Limb (tissue), 2 donors: ENCODE results near the gene YKT6.

Experiments used
- DNase-seq, 2 donors: peaks; one replicate each; pipeline ENCODE4 v3.0.0-alpha.2; 2016; ENCODE audit errors: extremely low spot score in 2 of 2

The YKT6 gene

DNA sequence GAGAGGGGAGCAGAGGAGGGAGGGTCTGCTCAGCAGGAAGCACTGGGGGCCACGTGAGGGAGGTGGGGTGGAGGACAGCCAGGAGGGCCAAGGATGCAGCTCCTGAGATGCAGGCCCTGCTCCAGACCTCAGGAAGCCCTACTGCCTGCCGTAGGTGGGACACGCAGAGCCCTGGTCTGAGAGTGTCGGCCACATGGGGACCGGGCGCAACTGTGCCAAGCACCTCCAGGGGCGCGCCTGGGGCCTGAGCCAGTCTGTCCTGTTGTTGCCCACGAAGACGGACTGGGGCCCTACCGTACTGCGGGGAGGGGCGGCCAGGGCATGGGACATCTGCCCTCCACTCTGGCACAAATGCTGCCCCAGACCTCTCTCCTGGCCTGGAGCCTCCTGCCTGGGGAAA lies 31.6 kb downstream of the YKT6 start:
- DNase-seq, result no peak

DNA sequence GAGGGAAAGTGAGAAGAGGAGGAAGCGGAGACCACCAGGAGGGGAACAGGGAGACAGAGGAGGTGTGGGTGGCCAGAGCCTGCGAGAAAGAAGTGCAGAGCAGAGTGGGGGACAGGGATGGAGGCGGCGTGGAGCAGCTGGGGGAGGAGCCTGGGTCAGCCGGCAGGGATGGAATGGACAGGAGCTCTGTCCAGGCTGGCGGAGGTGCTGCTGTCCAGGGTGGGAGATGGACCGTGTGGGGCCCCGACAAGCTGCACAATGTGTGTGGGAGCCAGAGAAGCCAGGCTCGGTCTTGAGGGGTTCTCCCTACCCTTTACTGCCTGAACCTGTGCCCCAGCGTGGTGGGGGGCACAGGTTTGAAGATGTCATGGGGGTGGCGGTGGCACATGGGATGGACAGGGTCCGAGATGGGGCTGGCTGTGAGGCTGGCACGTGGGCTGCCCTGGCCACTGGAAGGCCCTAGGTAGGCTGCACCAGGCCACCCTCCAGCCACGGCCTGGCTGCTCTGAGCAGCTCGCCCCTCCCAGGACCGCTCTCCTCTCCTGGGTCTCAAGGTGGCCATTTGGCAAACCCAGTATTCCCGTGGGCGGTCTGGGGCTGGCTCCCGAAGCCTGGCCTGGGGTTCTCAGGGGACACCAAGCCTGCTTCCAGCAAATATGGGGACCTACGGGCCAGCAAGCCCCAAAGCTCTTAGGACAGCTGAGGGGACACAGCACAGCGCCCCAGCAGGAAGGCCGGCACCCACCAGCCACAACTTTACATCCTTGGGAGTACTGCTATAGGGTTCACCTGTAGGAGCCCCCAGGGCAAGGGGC lies 32.3 kb downstream of the YKT6 start:
- no peak for DNase-seq

DNA sequence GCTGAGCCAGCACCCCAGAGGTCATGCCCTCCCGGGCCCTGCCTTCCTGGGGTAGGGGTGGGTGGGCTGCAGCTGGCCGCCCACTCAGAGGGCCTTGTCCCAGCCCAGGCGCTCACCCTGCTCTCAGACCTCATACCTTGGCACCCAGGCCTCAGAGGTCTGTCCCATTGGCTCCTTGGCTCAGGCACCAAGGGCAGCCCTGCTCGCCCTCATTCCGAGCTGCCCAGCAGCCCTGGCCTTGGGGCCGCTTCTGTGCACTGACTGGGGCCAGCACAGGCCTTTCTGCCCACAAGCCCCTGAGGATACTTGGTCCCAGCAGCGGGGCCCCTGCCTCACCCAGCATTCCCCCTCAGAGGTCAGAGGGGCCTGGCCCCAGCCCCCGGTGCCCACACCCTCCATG lies 34.3 kb downstream of the YKT6 start:
- no peak for DNase-seq

DNA sequence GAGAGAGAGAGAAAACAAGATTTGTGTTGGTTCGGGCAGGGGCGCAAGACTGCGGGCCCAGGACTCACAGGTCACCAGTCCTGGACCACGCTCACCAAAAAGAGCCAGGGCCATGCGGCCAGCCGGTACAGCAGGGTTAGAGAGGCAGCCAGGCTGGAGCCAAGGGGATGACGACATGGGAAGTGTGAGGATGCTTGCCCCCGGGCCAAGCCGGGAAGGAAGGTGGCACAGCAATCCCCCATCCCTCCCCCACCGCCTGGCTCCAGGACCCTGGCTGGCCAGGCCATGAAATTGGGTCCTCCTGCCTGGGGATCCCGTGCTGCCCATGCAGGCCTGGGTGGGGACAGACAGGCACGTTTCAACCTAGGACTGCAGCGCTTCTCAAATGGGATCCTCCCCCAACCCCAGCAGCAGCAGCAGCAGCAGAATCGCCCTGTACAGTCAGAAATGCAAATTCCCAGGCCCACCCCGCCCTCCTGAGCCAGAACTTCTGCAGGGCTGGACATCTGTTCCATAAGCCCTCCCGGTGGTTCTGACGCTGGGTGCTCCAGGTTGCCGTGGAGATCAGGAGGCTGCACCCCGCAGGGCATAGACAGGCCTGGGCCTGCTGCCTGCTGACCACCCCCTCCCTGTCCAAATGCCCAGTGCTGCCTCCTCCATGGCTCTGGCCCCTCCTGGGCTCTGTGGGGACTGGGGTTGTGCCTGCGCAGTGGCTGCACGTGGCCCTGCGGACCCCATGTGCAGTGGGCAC lies 35.0 kb downstream of the YKT6 start:
- no peak for DNase-seq

DNA sequence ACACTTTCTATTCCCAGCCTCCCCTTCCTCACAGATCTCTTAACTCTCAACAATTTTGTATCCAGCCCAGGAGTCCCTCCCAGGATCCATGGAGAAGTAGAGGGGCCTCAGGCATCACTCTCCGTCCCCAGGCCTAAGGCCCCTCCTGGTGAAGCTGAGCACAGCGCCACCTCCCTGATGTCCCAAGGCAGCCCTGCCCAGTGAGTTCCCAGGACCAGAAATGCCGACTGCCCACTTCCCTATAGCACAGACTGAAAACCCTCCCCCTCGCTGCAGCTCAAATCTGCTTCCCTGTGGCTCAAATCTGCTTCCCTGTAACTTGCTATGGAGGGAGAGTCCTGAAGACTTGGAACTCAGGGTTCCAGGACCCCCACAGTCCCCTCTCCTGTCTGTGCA lies 35.6 kb downstream of the YKT6 start:
- DNase-seq, result no peak

DNA sequence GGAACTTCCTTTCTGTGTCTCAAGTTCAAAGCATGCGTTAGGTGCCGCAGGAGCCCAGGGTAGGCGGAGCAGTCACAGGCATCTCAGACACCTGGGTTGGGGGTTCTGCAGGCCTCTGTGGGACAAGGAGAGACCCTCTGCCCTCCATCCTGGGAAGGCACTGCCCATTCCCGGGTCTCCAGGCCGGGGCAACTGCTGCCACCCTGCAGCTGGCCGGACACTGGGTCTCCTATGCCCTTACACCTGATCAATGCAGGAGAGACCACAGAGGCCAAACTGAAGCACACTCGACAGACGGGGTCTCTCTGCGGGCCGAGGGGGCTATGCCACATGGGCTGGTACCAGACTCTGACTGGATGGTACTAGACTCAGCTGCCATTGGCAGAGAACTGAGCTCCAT lies 36.9 kb downstream of the YKT6 start:
- no peak for DNase-seq

DNA sequence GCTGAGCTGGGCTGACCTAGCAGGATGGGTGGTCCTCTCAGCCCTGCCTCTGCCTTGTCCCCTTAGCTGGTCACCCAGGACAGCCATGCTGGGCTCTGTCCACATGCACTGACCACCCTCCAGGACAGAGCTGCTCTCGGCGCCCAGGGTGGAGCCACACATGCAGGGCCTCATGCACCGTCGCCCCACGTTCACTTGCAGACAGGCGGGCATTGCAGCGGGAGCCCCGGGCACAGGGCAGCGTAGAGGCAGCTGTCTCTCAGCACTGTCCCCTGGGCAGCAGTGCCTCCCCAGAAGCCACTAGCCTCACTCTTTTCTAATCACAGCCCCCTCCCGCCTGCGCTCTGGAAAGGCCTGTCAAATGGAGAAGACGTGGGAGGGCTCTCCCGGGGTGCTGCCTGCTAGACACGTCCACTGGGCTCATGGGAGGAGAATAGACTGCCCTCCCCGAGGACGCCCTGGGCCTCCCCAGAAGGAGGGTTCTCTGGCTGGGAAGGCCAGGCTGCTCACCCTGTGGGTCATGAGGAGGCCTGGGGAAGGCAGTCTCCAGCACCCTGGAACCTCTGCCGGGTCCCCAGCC lies 37.4 kb downstream of the YKT6 start:
- DNase-seq, result no peak

DNA sequence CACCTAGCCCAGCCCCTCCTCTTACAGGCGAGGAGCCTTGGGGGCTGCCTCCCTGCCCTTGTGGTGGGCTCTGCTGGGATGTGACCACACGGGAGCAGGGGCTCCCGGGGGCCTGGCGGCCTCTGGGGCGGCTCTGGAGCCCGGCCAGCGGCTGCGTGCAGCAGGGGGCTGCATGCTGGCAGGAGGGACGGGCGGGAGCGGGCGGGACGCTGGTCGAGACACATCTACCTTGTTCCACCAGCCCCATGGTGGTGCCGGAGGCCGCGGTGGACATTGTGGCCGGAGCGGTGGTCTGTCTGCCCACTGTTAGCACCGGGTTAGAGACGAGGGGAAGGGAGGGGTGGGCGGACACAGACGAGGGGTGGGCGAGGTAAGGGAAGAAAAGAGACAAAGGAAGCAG lies 38.6 kb downstream of the YKT6 start:
- no peak for DNase-seq

DNA sequence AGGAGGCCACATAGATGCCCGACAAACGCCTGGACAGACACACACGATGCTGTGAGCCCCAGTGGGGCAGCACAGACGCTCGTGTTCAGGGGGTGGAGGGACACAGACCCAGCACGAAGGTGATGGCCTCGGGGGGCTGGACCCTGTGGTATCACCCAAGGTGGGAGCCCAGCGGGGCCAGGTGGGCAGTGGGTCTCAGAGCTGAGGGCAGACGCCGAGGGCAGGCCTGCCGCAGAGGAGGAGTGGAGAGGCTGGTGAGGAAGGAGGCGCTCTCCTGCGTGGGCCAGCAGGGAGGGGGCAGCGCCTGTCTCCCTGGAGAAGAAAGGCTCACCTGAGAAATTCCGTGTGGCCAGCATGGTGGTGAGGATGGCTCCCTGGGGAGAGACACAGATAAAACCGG lies 39.6 kb downstream of the YKT6 start:
- no peak for DNase-seq

DNA sequence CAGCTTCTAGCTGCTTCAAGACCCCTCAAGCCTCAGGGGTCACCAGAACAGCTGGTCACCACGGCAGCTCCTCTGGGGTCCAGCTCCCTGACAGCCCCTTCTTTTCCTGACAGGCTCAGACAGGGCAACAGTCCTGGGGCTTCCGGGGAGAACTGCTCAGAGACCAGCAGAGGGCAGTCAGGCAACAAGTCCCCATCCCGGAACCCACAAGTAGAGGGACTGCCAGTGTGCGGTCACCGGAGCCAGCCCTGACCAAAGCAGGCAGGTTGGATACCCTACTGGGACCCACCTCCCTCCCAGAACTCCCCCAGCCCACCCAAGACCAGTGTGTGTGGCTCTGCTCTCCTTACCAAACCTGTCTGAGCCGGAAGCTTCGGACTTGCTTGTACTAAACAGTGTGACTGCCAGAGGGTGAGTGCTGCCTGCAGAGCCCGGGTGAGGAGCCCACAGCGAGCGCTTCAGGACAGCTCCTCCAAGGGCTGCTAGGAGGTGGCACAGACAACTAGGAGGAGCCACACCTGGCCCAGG lies 40.3 kb downstream of the YKT6 start:
- peak; percentile 75 to 78 for DNase-seq

DNA sequence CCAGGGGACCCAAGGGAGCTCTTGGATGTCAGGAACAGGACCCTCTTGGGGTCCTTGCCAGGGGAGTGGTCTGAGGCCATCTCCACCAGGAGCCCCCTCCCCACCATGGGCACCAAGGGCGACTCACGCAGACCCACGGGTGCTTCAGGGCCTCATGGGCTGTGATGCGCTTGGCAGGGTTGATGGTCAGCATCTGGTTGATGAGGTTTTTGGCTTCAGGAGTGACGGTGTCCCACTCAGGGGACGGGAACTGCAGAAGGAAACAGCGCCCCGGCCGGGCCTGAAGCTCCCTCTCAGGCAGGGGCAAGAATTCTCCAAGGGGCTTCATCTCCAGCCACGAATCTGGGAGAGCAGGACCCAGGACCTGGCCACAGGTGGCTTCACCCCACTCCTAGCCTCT lies 41.3 kb downstream of the YKT6 start:
- DNase-seq, result no peak

DNA sequence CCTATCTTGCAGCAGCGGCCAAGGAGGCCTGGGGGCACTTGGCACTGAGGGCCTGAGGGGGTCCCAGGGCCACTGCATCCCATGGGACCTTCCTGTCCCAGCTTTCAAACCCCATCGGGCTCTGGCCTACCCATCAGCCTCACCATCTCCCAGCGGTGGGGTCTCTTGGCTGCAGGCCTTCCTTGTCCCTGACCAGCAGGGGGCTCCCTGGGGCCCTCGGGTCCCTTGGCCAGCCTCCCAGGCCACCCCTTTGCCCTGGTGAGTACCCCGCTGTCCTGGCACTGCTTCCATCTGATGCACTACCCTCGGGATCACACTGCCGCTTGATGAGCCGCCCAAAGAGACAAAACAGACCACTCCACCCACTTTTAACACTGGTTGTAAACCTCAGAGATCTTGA lies 43.5 kb downstream of the YKT6 start:
- no peak for DNase-seq

DNA sequence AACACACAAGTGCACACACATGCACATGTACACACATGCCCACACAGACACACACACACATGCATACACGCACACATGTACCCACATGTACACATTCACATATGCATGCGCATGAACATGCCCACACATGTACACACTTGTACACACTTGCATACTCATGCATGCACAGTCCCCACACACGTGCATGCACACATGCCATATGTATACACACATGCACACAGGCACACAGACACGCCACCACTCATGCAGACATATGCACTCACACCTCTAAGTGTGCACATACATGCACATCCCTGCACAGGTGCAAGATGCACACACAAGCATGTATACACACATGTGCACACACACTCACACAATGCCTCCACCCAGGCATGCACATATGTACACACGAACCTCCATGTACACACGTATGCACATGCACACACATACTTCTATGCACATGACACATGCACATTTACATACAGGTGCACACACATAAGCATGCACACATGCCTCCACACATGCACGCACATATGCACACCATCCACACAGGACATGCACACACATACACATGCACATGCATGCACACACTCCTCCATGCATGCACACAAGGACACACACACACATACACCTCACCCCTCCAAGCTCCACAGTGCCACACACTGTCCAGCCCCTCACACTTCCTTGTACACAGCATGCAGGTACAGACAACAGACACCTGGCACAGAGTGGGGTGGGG lies 45.8 kb downstream of the YKT6 start:
- no peak for DNase-seq

DNA sequence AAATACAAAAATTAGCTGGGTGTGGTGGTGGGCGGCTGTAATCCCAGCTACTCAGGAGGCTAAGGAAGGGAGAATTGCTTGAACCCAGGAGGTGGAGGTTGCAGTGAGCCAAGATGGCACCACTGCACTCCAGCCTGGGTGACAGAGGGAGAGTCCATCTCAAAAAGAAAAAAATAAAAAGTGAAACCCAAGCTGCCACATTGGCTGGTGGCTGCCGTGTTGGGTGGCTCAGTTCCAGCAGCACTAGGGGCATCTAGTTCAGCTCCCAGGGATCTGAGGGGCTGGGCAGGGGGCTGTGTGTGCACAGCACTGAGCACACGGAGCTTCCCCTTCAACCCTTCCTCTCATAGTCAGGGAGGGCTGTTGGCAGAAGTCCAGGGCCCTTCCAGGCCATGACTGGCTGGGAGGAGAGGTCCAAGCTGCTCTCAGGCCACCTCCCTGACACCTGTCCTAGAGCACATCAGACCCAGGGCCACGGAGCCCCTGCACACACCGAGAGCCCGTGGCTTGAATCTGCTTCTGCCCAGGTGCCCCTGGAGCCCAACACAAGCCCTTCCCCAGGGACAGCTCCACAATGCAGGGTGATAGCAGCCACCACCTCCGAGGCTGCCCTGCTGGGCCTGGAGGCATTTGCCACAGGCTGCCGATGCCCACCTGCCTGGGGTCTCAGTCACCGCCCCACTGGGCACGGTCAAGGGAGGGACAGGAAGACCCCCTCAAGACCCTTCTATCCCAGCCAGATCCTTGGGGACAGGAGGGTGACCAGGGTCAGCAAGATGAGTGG lies 47.3 kb downstream of the YKT6 start:
- no peak for DNase-seq

DNA sequence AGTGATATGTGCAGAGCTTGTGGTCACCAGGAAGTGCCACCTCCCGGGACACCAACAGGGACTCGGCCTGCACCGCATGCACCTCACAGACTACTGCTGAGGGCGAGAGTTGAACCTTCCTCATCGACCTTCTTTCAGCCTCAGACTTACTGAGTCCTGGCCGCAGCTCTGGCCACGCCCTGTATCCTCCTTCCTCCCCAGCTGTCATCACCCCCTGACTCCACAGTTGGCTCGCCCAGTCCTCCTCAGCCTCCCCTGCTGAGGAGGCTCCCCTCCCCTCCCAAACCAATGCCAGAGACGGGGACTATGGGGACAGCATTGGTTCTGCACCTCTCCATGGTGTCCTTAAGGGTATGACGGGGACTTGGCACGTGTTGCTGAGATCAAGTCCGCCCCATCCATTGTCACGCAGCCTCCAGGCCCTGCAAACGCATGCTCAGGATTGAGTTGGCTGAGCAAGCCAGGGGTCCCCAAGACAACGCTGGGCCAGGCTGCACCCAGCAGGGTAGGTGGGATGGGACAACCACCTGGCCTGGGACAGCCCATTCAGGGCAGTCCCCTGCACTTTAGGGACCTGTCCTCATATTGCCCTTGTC lies 49.0 kb downstream of the YKT6 start:
- no peak for DNase-seq

DNA sequence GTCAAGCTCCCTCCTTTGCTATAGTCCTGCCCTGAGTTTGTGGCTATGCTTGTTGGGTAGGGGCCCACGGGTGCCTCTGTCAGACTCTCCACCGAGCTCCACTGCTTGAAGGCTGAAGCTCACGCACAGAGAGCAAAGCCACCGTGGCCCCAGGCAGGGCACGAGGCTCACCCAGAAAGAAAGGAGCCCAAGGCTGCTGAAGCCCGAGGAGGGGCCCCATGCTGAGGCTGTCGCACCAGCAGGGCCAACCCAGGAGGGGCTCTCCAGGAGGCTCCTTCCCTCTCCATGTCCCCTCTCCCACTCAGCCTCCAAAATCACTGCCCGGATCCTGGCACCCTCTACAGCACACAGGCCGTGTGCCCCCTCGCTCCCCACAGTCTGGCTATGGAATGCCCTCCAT lies 50.5 kb downstream of the YKT6 start:
- no peak for DNase-seq

DNA sequence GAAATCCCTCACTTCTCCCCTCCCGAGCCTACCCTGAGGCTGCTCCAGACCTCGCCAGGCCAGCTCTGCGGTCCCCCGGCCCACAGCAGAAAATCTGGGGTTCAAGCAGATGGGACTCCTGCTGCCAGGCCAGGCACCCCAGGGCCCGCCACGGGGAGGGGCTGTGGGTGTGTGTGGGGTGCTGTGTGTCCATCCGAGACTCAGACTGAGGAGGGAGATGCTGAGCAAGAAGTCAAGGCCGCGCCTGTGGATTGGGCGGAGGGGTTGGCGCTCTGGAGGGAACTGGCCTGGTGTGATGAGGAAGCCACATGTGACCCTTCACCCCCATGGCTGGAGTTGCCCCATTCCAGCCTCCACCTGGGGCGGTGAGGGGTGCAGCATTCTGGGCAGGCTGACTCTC lies 51.1 kb downstream of the YKT6 start:
- no peak for DNase-seq

DNA sequence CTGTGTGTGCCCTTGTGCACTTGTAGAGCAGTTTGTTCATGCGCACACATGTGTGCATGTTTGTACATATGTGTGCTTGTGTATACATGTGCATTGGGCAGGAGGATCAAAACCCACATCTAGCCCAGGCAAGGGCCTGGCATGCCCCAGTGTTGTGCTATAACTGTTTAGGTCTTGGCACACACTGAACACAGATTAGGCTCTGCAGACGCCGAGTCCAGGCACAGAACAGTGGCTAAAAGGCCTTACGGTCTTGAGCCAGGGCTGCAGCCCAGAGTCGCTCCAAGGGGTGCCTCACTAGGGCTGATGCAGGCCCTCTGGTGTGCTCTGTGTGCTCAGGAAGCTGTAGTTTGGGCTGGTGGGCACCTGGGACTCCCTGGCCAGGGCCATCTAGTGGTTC lies 55.7 kb downstream of the YKT6 start:
- no peak for DNase-seq

DNA sequence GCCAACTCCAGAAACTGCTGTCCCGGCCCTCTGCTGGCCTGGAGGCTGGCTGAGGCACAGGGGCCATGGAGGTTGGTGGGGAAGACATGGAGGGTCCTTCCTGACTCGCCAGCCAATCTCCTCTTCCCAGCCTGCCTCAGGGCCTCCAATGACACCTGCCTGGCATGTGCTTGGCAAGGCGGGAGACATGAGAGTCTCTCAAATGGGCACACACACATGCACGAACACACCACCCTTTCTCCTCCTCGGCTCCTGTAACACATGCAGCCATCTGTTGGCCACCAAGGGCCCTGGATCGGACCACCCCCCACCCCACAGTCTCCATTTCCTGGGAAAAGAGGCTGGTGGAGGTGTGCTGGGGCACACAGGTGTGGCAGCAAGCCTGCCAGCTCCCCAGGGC lies 56.4 kb downstream of the YKT6 start:
- DNase-seq, result no peak

DNA sequence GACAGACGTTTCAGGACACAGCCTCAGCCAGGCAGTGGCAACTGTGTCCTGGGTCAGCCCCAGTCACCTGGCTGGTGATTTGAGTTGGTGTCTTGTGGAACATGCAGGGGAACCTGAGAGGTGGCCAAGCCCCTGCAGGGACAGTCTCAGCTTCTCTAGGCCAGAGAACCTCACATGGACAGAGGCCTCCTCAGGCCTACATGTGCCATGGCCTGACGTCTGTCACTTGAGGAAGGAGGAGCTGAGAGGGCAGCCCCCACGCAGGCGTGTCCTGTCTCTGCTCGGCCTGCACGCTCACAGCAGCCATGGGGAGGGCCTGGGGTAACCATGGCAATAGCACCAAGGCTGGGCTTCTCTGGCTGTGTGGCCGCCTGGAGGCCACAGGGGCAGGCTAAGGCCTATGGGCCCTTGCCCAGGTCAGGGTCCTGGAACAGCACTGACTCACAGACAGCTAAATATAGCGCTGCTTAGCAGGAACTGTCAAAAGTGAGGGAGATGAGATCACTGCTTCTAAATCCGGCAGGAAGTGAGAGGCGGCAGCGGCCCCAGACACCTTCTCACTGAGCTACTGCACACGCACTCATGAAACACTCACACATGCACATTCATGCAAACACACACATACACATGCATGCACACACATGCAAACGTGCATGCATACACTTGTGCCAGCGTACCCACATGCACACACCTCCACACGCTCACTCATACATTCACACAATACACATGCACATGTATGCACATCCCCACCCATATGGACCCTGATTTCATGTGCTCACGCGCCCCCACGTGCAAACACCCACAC lies 57.0 kb downstream of the YKT6 start:
- peak; percentile 52 to 64 for DNase-seq
